Bronchial epithelial cell (primary cell): ENCODE results near the gene ZNF423. TPM values are rescaled to one million over a fixed set of nuclear protein-coding genes. Genes with fewer than 3 reads are reported as not detected.

Source experiments
- DNase-seq: peaks from one replicate; pipeline ENCODE4 v3.0.0-alpha.2; 2010; ENCODE audit warnings: low read depth
- FAIRE-seq: peaks from 2 replicates; lab custom pipeline; 2011; peaks lifted over from hg19 to GRCh38; lab: Jason Lieb, UNC
- H3K27me3 ChIP-seq: 2 replicates; pipeline ENCODE4 v1.5.1; 2011; ENCODE audit warnings: low read length; ENCODE audit not compliant: control insufficient read depth, insufficient read depth
- H3K36me3 ChIP-seq: 2 replicates; pipeline ENCODE4 v1.5.1; 2011; ENCODE audit warnings: low read length; ENCODE audit not compliant: control insufficient read depth, insufficient read depth
- H3K4me3 ChIP-seq: 2 replicates; pipeline ENCODE4 v1.5.1; 2011; ENCODE audit warnings: mild to moderate bottlenecking, low read depth, low read length, control low read depth
- CTCF ChIP-seq: IDR thresholded peaks from 2 replicates; pipeline ENCODE4 v1.5.1; 2011; ENCODE audit warnings: mild to moderate bottlenecking, moderate library complexity, low read length, control low read depth, inconsistent platforms; ENCODE audit not compliant: insufficient read depth, severe bottlenecking
- total RNA-seq: library from RNA; depleted of rRNA; stranded (reverse); fragments of >200 nt; gene quantifications from 2 replicates; pipeline ENCODE4 v1.2.1, GENCODE V29; 2014

Gene ZNF423
- total RNA-seq, 1 donor from 2014 or later, result under 0.01 TPM

GRCh38 chr16:49505556-49505955 is 350.4 kb downstream of the ZNF423 start:
- H3K36me3 ChIP-seq, result no peaks in the 10 kb centered on the region
- TF ChIP-seq CTCF, result no peak
- H3K27me3 ChIP-seq, result no peaks in the 10 kb centered on the region
- no peak for FAIRE-seq
- H3K4me3 ChIP-seq, result no peak overlapping the region
- DNase-seq, result no peak

- no peak overlapping the region for H3K4me3 ChIP-seq
- H3K36me3 ChIP-seq, result no peaks in the 10 kb centered on the region
- no peak for FAIRE-seq
- no peak for TF ChIP-seq CTCF
- DNase-seq, result no peak
- H3K27me3 ChIP-seq, result no peaks in the 10 kb centered on the region
Measured at GRCh38 chr16:49504626-49505025, 351.3 kb downstream of the ZNF423 start.

GRCh38 chr16:49504023-49504364 is 351.9 kb downstream of the ZNF423 start:
- no peak for FAIRE-seq
- DNase-seq, result no peak
- no peak for TF ChIP-seq CTCF
- no peaks in the 10 kb centered on the region for H3K27me3 ChIP-seq
- no peak overlapping the region for H3K4me3 ChIP-seq
- H3K36me3 ChIP-seq, result no peaks in the 10 kb centered on the region

- H3K27me3 ChIP-seq, result no peaks in the 10 kb centered on the region
- DNase-seq (no peak), FAIRE-seq (no peak)
- H3K36me3 ChIP-seq, result no peaks in the 10 kb centered on the region
- no peak overlapping the region for H3K4me3 ChIP-seq
- no peak for TF ChIP-seq CTCF
Measured at GRCh38 chr16:49503256-49504022, 352.5 kb downstream of the ZNF423 start.

GRCh38 chr16:49502136-49502881 is 353.6 kb downstream of the ZNF423 start:
- DNase-seq, result no peak
- no peak for FAIRE-seq
- H3K27me3 ChIP-seq, result no peaks in the 10 kb centered on the region
- H3K36me3 ChIP-seq, result no peaks in the 10 kb centered on the region
- no peak for TF ChIP-seq CTCF
- H3K4me3 ChIP-seq, result no peak overlapping the region
